H1 (cell line): ENCODE measurements around the gene PSMD6. TPM values are rescaled to one million over a fixed set of nuclear protein-coding genes. Genes with fewer than 3 reads are reported as not detected.

Experiments
- CTCF ChIA-PET: fragments of 300-600 bp; sonication (Branson Sonifier 250); formaldehyde crosslinking; loops from one replicate; lab custom pipeline; 2021; ENCODE audit not compliant: partially characterized antibody; lab: Charles Lee
- POLR2A ChIA-PET: fragments of 300-600 bp; sonication (Branson Sonifier 250); formaldehyde crosslinking; loops from one replicate; lab custom pipeline; 2021; ENCODE audit warnings: inconsistent platforms; ENCODE audit not compliant: partially characterized antibody; lab: Charles Lee
- DNase-seq, 2 experiments: peaks; one replicate each; pipeline versions ENCODE4 v3.0.0 to v3.0.0-alpha.2; 2010 to 2022; ENCODE audit warnings: low spot score in 2 of 2, low read depth in 1 of 2, mixed read lengths in 1 of 2
- FAIRE-seq: peaks from 2 replicates; lab custom pipeline; 2011; peaks lifted over from hg19 to GRCh38; lab: Jason Lieb, UNC
- H2AFZ ChIP-seq: 2 replicates; pipeline ENCODE4 v1.8.1; 2012; ENCODE audit warnings: low read length, inconsistent platforms
- H2AK5ac ChIP-seq: 2 replicates; pipeline ENCODE4 v1.6.1; 2013; ENCODE audit warnings: low read depth, low read length
- H2BK120ac ChIP-seq: replicated peaks from 2 replicates; pipeline ENCODE3; 2013; ENCODE audit warnings: low read depth, low read length, inconsistent platforms
- H2BK12ac ChIP-seq: 2 replicates; pipeline ENCODE4 v1.6.1; 2013; ENCODE audit warnings: low read depth, low read length
- H2BK15ac ChIP-seq: 2 replicates; pipeline ENCODE4 v1.6.1; 2013; ENCODE audit warnings: low read length
- H2BK20ac ChIP-seq: 2 replicates; pipeline ENCODE4 v1.6.1; 2013; ENCODE audit warnings: low read length
- H2BK5ac ChIP-seq: 2 replicates; pipeline ENCODE4 v1.6.1; 2013; ENCODE audit warnings: low read depth, low read length
- H3K14ac ChIP-seq: 2 replicates; pipeline ENCODE4 v1.6.1; 2013; ENCODE audit warnings: inconsistent platforms; ENCODE audit not compliant: insufficient read length
- H3K18ac ChIP-seq: 2 replicates; pipeline ENCODE4 v1.6.1; 2013; ENCODE audit warnings: low read length; ENCODE audit errors: extremely low read depth
- H3K23ac ChIP-seq: 2 replicates; pipeline ENCODE4 v1.6.1; 2013; ENCODE audit warnings: inconsistent platforms; ENCODE audit not compliant: insufficient read length
- H3K23me2 ChIP-seq: 2 replicates; pipeline ENCODE4 v1.6.1; 2013; ENCODE audit warnings: low read depth, low read length
- H3K27ac ChIP-seq: 2 replicates; pipeline ENCODE4 v1.6.1; 2011; ENCODE audit warnings: low read depth, low read length, inconsistent platforms
- H3K27me3 ChIP-seq, 4 experiments: replicated peaks in 1 of 4; 1 replicate in 1 of 4; 2 replicates in 3 of 4; pipeline versions ENCODE4 v1.6.1 to v1.8.1; 2011 to 2013; ENCODE audit warnings: low read length in 3 of 4, mild to moderate bottlenecking in 3 of 4, inconsistent platforms in 2 of 4, mixed read lengths in 2 of 4, moderate library complexity in 1 of 4; ENCODE audit not compliant: control insufficient read depth in 3 of 4, insufficient read depth in 3 of 4; ENCODE audit errors: extremely low read depth in 1 of 4
- H3K36me3 ChIP-seq, 4 experiments: 2 replicates each; pipeline versions ENCODE4 v1.6.1 to v1.8.1; 2011 to 2013; ENCODE audit warnings: mild to moderate bottlenecking in 4 of 4, low read length in 3 of 4, moderate library complexity in 2 of 4, control low read depth in 1 of 4, inconsistent platforms in 1 of 4; ENCODE audit not compliant: insufficient read depth in 4 of 4, control insufficient read depth in 2 of 4
- H3K4ac ChIP-seq: replicated peaks from 2 replicates; pipeline ENCODE3; 2013; ENCODE audit warnings: low read length, low read depth, mixed read lengths, inconsistent platforms; ENCODE audit not compliant: insufficient read length
- H3K4me1 ChIP-seq, 4 experiments: replicated peaks in 1 of 4; 1 replicate in 1 of 4; 2 replicates in 3 of 4; pipeline versions ENCODE4 v1.6.1 to v1.8.1; 2011 to 2013; ENCODE audit warnings: low read length in 3 of 4, inconsistent platforms in 2 of 4, mixed read lengths in 1 of 4; ENCODE audit not compliant: insufficient read depth in 4 of 4, control insufficient read depth in 3 of 4
- H3K4me2 ChIP-seq, 2 experiments: 2 replicates each; pipeline versions ENCODE4 v1.6.1 to v1.8.1; 2011 to 2013; ENCODE audit warnings: low read depth in 2 of 2, low read length in 2 of 2, control low read depth in 1 of 2, inconsistent platforms in 1 of 2, mild to moderate bottlenecking in 1 of 2; ENCODE audit not compliant: insufficient read depth in 1 of 2
- H3K4me3 ChIP-seq, 4 experiments: fragments of 200-600, 300-600 bp in 1 of 4; sonication (generic), shearing (Covaris generic), sonication (Bioruptor Twin) in 1 of 4; 2 replicates each; pipeline versions ENCODE4 v1.5.1 to v1.8.1; 2011 to 2016; ENCODE audit warnings: low read length in 4 of 4, low read depth in 3 of 4, control low read depth in 2 of 4, inconsistent platforms in 2 of 4, mild to moderate bottlenecking in 2 of 4, mixed read lengths in 1 of 4, moderate library complexity in 1 of 4; ENCODE audit not compliant: insufficient read depth in 2 of 4; ENCODE audit errors: extremely low read depth in 1 of 4
- H3K56ac ChIP-seq: replicated peaks from 2 replicates; pipeline ENCODE3; 2013; ENCODE audit warnings: low read depth, mild to moderate bottlenecking, mixed read lengths, low read length, inconsistent platforms; ENCODE audit not compliant: insufficient read length
- H3K79me1 ChIP-seq: 2 replicates; pipeline ENCODE4 v1.6.1; 2013; ENCODE audit warnings: low read depth, low read length, control low read depth
- H3K79me2 ChIP-seq, 2 experiments: 2 replicates each; pipeline versions ENCODE4 v1.6.1 to v1.8.1; 2012 to 2013; ENCODE audit warnings: low read length in 2 of 2, mild to moderate bottlenecking in 2 of 2, inconsistent platforms in 1 of 2; ENCODE audit not compliant: insufficient read depth in 2 of 2, control insufficient read depth in 1 of 2
- H3K9ac ChIP-seq, 4 experiments: replicated peaks in 1 of 4; 1 replicate in 1 of 4; 2 replicates in 3 of 4; pipeline versions ENCODE4 v1.6.1 to v1.8.1; 2011 to 2013; ENCODE audit warnings: low read depth in 3 of 4, low read length in 3 of 4, control low read depth in 2 of 4, mild to moderate bottlenecking in 2 of 4, moderate library complexity in 2 of 4, inconsistent platforms in 1 of 4; ENCODE audit errors: extremely low read depth in 1 of 4
- H3K9me3 ChIP-seq, 2 experiments: 2 replicates each; pipeline versions ENCODE4 v1.6.1 to v1.8.1; 2012 to 2013; ENCODE audit warnings: mild to moderate bottlenecking in 2 of 2, moderate library complexity in 2 of 2, control low read depth in 1 of 2, inconsistent platforms in 1 of 2, low read depth in 1 of 2, low read length in 1 of 2, mixed read lengths in 1 of 2; ENCODE audit not compliant: insufficient read depth in 2 of 2
- H4K20me1 ChIP-seq, 2 experiments: replicated peaks in 1 of 2; 2 replicates each; pipeline versions ENCODE3 to v1.8.1; 2011 to 2013; ENCODE audit warnings: inconsistent platforms in 2 of 2, low read length in 2 of 2, mild to moderate bottlenecking in 1 of 2; ENCODE audit not compliant: insufficient read depth in 2 of 2, control insufficient read depth in 1 of 2
- H4K5ac ChIP-seq: 2 replicates; pipeline ENCODE4 v1.6.1; 2013; ENCODE audit warnings: low read length, low read depth, mixed read lengths, inconsistent platforms; ENCODE audit not compliant: insufficient read length
- H4K8ac ChIP-seq: 2 replicates; pipeline ENCODE4 v1.8.0; 2013; ENCODE audit warnings: mild to moderate bottlenecking, moderate library complexity, low read length, inconsistent platforms; ENCODE audit not compliant: insufficient read depth; ENCODE audit errors: extremely low read depth
- H4K91ac ChIP-seq: replicated peaks from 2 replicates; pipeline ENCODE3; 2013; ENCODE audit warnings: low read length, mixed read lengths, inconsistent platforms; ENCODE audit not compliant: insufficient read length
- BACH1 ChIP-seq: IDR thresholded peaks from 2 replicates; pipeline ENCODE4 v1.6.1; 2012; ENCODE audit warnings: low read length, improper control_type of control experiment
- KDM5A ChIP-seq: fragments of 200-600 bp; IDR thresholded peaks from 2 replicates; pipeline ENCODE4 v1.7.1; 2012; ENCODE audit warnings: mild to moderate bottlenecking, low read length, inconsistent platforms, mixed read lengths
- RFX5 ChIP-seq: IDR thresholded peaks from 2 replicates; pipeline ENCODE4 v1.6.1; 2011; ENCODE audit warnings: low read depth, low read length, improper control_type of control experiment, borderline replicate concordance
- RNF2 ChIP-seq: fragments of 200-900, 300-1000 bp; sonication (generic); IDR thresholded peaks from 2 replicates; pipeline ENCODE4 v1.7.1; 2016; ENCODE audit warnings: borderline replicate concordance, low read depth, mild to moderate bottlenecking, antibody characterized with exemption, low read length; ENCODE audit not compliant: poor library complexity, severe bottlenecking; ENCODE audit errors: missing control alignments
- SIN3A ChIP-seq, 2 experiments: IDR thresholded peaks in 1 of 2; conservative IDR thresholded peaks in 1 of 2; 2 replicates each; pipeline ENCODE4 v1.6.1; 2011 to 2012; ENCODE audit warnings: low read length in 2 of 2, improper control_type of control experiment in 1 of 2, low read depth in 1 of 2, mild to moderate bottlenecking in 1 of 2
- TAF7 ChIP-seq: optimal IDR thresholded peaks from 2 replicates; pipeline ENCODE3; 2011; ENCODE audit warnings: low read depth, mild to moderate bottlenecking, inconsistent platforms, low read length, moderate library complexity, borderline replicate concordance
- TCF12 ChIP-seq: IDR thresholded peaks from 2 replicates; pipeline ENCODE4 v1.6.1; 2011; ENCODE audit warnings: low read depth, mild to moderate bottlenecking, low read length
- WGBS, 2 experiments: shearing (Covaris generic) in 1 of 2; methylation state at CpG; one replicate each; pipeline versions ENCODE4 v1.1.6 to v1.1.7; 2013 to 2015; ENCODE audit warnings: low lambda C conversion rate in 2 of 2, mixed read lengths in 2 of 2, inconsistent platforms in 1 of 2, low coverage in 1 of 2, missing lambda C conversion rate in 1 of 2; ENCODE audit not compliant: insufficient replicate concordance in 2 of 2, insufficient coverage in 1 of 2, insufficient read length in 1 of 2; ENCODE audit errors: extremely low coverage in 1 of 2, missing lambda C conversion rate in 1 of 2; 5-methylcytosine and 5-hydroxymethylcytosine counted together
- polyA plus RNA-seq, 7 experiments: library from polyadenylated mRNA; depleted of rRNA in 3 of 7; stranded (reverse) in 5 of 7; unstranded in 2 of 7; fragments of >200 nt in 5 of 7; fragments of 200-250 nt in 2 of 7; gene quantifications; 1 replicate in 5 of 7; 2 replicates in 1 of 7; 4 replicates in 1 of 7; pipeline versions ENCODE4 v1.2.1 to v1.2.3, GENCODE V29; 2011 to 2013; ENCODE audit warnings: missing spikeins in 2 of 7, mixed read lengths in 2 of 7
- total RNA-seq: library from RNA; stranded (reverse); fragmentation: NEBNext Ultra II Directional; extraction: Animal tissue kit (Norgen Biotek cat#: 25700); gene quantifications from 2 replicates; pipeline ENCODE4 v1.2.1, GENCODE V29; 2021

PSMD6 gene
- total and polyA plus RNA-seq, 2 of the 8 experiments (the other 6 are each of a cell fraction or from before 2014, with no cell fraction given) = 43.7 to 104 TPM

- Histone ChIP-seq H3K4me2 (no peak overlapping the region), H3K36me3 (peaks cover 12 to 35% (median 26%) of the 10 kb centered on the region in 4 experiments; a peak in 7 of 8 replicates)
- CTCF ChIA-PET = interaction anchor here (0.6 to 10.4 kb wide), 10 partner anchors 12 to 302 kb away, joined by 3 to 115 read pairs (median 6); no protein-coding TSS in a partner anchor
Observed at GRCh38 chr3:63995086-63995485, 28.2 kb downstream of the PSMD6 start.

More at GRCh38 chr3:63995086-63995485, 28.2 kb downstream of the PSMD6 start:
- Histone ChIP-seq H4K5ac (no peak overlapping the region), H3K14ac (no peak overlapping the region), H3K79me1 (no peaks in the 10 kb centered on the region), H3K27me3 (no peaks in the 10 kb centered on the region), H2BK120ac (no peak overlapping the region), H3K9me3 (no peaks in the 10 kb centered on the region), H2BK12ac (no peak overlapping the region), H2AFZ (no peak overlapping the region), H3K4me3 (no peak overlapping the region), H3K56ac (no peak overlapping the region), H3K4ac (no peak overlapping the region), H4K8ac (no peak overlapping the region), H2AK5ac (no peak overlapping the region), H3K27ac (no peak overlapping the region), H3K4me1 (peaks cover 0 to 6% (median 4%) of the 10 kb centered on the region in 4 experiments; a peak in 3 of 7 replicates), H3K79me2 (no peaks in the 10 kb centered on the region), H3K18ac (no peak overlapping the region), H3K23ac (no peak overlapping the region), H2BK5ac (no peak overlapping the region), H3K9ac (no peak overlapping the region), H2BK15ac (no peak overlapping the region), H3K23me2 (no peaks in the 10 kb centered on the region), H4K20me1 (no peaks in the 10 kb centered on the region), H4K91ac (no peak overlapping the region), H2BK20ac (no peak overlapping the region)
- DNase-seq (no peak), FAIRE-seq (no peak)
- POLR2A ChIA-PET = no interaction called here
- WGBS, 2 experiments = 97% methylated on average over 5 of the region's 5 CpGs; no CpG with 5 or more reads in 1 of the 2 experiments
- TF ChIP-seq KDM5A (no peak), RFX5 (no peak), BACH1 (no peak), TAF7 (no peak), TCF12 (no peak), SIN3A (conservative IDR thresholded peaks at IDR 0.05 in 1 of 2, IDR thresholded peaks at IDR 0.05 in 1 of 2; ENCODE audit: low read depth in 1 of 2, low read length in 2 of 2) (no peak), RNF2 (no peak)
